ENCODE results near the gene MYL12A. TPM values are rescaled to one million over a fixed set of nuclear protein-coding genes. Genes with fewer than 3 reads are reported as not detected.

MYL12A gene
- total and polyA plus RNA-seq, 2 experiments from 2014 or later = 456 to 692 TPM

- TF ChIP-seq EZH2 (IDR thresholded peaks at IDR 0.05; ENCODE audit: borderline replicate concordance) (no peak), CTCF (IDR thresholded peaks at IDR 0.05; ENCODE audit: poor library complexity) (no peak), EZH2phosphoT487 (IDR thresholded peaks at IDR 0.05; ENCODE audit: low read depth, severe bottlenecking, unreplicated experiment) (no peak)
- no peak overlapping the region for H3K4me2 ChIP-seq
- H3K36me3 ChIP-seq (replicated peaks; ENCODE audit: insufficient read depth, low read depth) = no peaks in the 10 kb centered on the region
- H3K79me2 ChIP-seq = no peaks in the 10 kb centered on the region
- no peaks in the 10 kb centered on the region for H3K4me1 ChIP-seq (ENCODE audit: insufficient read depth)
- DNase-seq (ENCODE audit: low spot score) = no peak
- WGBS (ENCODE audit: low lambda C conversion rate, missing lambda C conversion rate) = 93% methylated on average over 2 of the region's 2 CpGs
- H3K27ac ChIP-seq = no peak overlapping the region
- H2AFZ ChIP-seq = no peak overlapping the region
- H4K20me1 ChIP-seq (ENCODE audit: insufficient read depth, poor library complexity, severe bottlenecking) = no peaks in the 10 kb centered on the region
- H3K9me2 ChIP-seq (replicated peaks; ENCODE audit: insufficient read depth) = no peaks in the 10 kb centered on the region
- H3K9me3 ChIP-seq (ENCODE audit: low read depth) = no peaks in the 10 kb centered on the region
- H3K4me3 ChIP-seq = no peak overlapping the region
- H3K27me3 ChIP-seq = no peaks in the 10 kb centered on the region
Observed at GRCh38 chr18:3235846-3236245, 11.8 kb upstream of the MYL12A start.

- no peaks in the 10 kb centered on the region for H3K36me3 ChIP-seq (replicated peaks; ENCODE audit: insufficient read depth, low read depth)
- no peaks in the 10 kb centered on the region for H3K27me3 ChIP-seq
- H3K4me3 ChIP-seq = no peak overlapping the region
- H4K20me1 ChIP-seq (ENCODE audit: insufficient read depth, poor library complexity, severe bottlenecking) = no peaks in the 10 kb centered on the region
- no peaks in the 10 kb centered on the region for H3K9me2 ChIP-seq (replicated peaks; ENCODE audit: insufficient read depth)
- TF ChIP-seq CTCF (IDR thresholded peaks at IDR 0.05; ENCODE audit: poor library complexity) (no peak), EZH2phosphoT487 (IDR thresholded peaks at IDR 0.05; ENCODE audit: low read depth, severe bottlenecking, unreplicated experiment) (no peak), EZH2 (IDR thresholded peaks at IDR 0.05; ENCODE audit: borderline replicate concordance) (no peak)
- no peaks in the 10 kb centered on the region for H3K79me2 ChIP-seq
- no peaks in the 10 kb centered on the region for H3K4me1 ChIP-seq (ENCODE audit: insufficient read depth)
- H3K9me3 ChIP-seq (ENCODE audit: low read depth) = no peaks in the 10 kb centered on the region
- no peak overlapping the region for H3K27ac ChIP-seq
- H2AFZ ChIP-seq = no peak overlapping the region
- no peak overlapping the region for H3K4me2 ChIP-seq
- no peak for DNase-seq (ENCODE audit: low spot score)
- WGBS (ENCODE audit: low lambda C conversion rate, missing lambda C conversion rate) = 57% methylated on average over 4 of the region's 4 CpGs
Observed at GRCh38 chr18:3236470-3236869, 11.1 kb upstream of the MYL12A start.

GRCh38 chr18:3238742-3239141 is 8.9 kb upstream of the MYL12A start:
- Histone ChIP-seq H3K27me3 (no peaks in the 10 kb centered on the region), H3K9me3 (ENCODE audit: low read depth) (no peaks in the 10 kb centered on the region)
- WGBS (ENCODE audit: low lambda C conversion rate, missing lambda C conversion rate) = 90% methylated on average over 2 of the region's 2 CpGs

More at GRCh38 chr18:3238742-3239141, 8.9 kb upstream of the MYL12A start:
- Histone ChIP-seq H3K27ac (no peak overlapping the region), H2AFZ (no peak overlapping the region), H3K4me2 (no peak overlapping the region), H3K4me1 (ENCODE audit: insufficient read depth) (no peaks in the 10 kb centered on the region), H3K36me3 (replicated peaks; ENCODE audit: insufficient read depth, low read depth) (no peaks in the 10 kb centered on the region), H3K4me3 (no peak overlapping the region), H4K20me1 (ENCODE audit: insufficient read depth, poor library complexity, severe bottlenecking) (no peaks in the 10 kb centered on the region), H3K9me2 (replicated peaks; ENCODE audit: insufficient read depth) (no peaks in the 10 kb centered on the region), H3K79me2 (no peaks in the 10 kb centered on the region)
- no peak for TF ChIP-seq EZH2phosphoT487 (IDR thresholded peaks at IDR 0.05; ENCODE audit: low read depth, severe bottlenecking, unreplicated experiment)
- no peak for TF ChIP-seq EZH2 (IDR thresholded peaks at IDR 0.05; ENCODE audit: borderline replicate concordance)
- TF ChIP-seq CTCF (IDR thresholded peaks at IDR 0.05; ENCODE audit: poor library complexity) = no peak
- DNase-seq (ENCODE audit: low spot score) = no peak
